Body of pancreas (tissue), 4 donors: ENCODE measurements around the gene TIE1.

Experiments
- POLR2A ChIP-seq, 3 donors: fragments of 450-650 bp; IDR thresholded peaks; one replicate each; pipeline ENCODE4 v1.6.1; 2016; ENCODE audit warnings: antibody characterized with exemption in 3 of 3, mild to moderate bottlenecking in 2 of 3
- TF ChIP-seq, protein P1 (sequence below), 7 experiments: fragments of 450-650 bp in 4 of 7; fragments of 200-600 bp in 3 of 7; sonication (generic) in 3 of 7; IDR thresholded peaks; one replicate each; pipeline ENCODE4 v1.5.1; 2016 to 2019; ENCODE audit warnings: antibody characterized with exemption in 7 of 7

DNA sequence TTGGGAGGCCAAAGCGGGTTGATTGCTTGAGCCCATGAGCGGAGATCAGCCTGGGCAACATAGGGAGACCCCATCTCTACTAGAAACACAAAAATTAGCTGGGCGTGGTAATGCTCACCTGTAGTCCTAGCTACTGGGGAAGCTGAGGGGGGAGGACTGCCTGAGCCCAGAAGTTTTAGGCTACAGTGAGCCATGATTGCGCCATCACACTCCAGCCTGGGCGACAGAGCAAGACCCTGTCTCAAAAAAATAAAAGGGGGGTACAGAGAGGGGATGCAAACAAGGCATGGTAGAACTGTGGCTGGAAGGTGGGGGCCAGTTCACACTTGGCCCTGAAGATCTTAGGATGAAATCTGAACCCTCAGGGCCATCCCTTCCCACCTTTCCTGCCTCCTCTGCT lies 14.2 kb upstream of the TIE1 start:
- TF ChIP-seq, protein P1, sequence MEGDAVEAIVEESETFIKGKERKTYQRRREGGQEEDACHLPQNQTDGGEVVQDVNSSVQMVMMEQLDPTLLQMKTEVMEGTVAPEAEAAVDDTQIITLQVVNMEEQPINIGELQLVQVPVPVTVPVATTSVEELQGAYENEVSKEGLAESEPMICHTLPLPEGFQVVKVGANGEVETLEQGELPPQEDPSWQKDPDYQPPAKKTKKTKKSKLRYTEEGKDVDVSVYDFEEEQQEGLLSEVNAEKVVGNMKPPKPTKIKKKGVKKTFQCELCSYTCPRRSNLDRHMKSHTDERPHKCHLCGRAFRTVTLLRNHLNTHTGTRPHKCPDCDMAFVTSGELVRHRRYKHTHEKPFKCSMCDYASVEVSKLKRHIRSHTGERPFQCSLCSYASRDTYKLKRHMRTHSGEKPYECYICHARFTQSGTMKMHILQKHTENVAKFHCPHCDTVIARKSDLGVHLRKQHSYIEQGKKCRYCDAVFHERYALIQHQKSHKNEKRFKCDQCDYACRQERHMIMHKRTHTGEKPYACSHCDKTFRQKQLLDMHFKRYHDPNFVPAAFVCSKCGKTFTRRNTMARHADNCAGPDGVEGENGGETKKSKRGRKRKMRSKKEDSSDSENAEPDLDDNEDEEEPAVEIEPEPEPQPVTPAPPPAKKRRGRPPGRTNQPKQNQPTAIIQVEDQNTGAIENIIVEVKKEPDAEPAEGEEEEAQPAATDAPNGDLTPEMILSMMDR (IDR thresholded peaks at IDR 0.05) = no peak
- no peak for TF ChIP-seq POLR2A (IDR thresholded peaks at IDR 0.05)
